ENCODE data around the gene FAM167B.

DNA sequence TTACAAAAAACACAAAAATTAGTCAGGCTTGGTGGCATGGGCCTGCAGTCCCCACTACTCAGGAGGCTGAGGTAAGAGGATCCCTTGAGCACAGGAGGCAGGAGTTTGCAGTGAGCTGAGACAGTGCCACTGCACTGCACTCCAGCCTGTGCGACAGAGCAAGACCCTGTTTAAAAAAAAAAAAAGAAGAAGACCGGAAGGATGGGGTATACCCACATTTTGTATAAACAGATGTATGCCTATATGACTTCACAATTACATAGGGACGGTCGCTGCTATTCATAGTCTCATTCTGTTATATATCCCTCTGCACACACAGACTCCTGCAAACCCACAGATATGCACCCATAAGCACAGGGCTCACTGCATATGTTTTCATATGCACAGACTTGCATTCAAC, 16.7 kb downstream of the FAM167B start:
- TF ChIP-seq CTCF (IDR thresholded peaks at IDR 0.05) (no peak), EP300 (IDR thresholded peaks at IDR 0.05) (no peak)
